T-helper 2 cell treated with Interferon-gamma antibody and Interleukin-4, amounts not matched to agents 5 μg/mL and 100 μg/mL, for 36 hours (primary cell): ENCODE results near the gene DOCK1.

Experiments
- DNase-seq: peaks from one replicate; pipeline ENCODE4 v3.0.0; 2021; ENCODE audit warnings: low spot score
- H3K27ac Mint-ChIP-seq: one replicate; pipeline ENCODE4 v1.8.0; 2021; ENCODE audit warnings: mild to moderate bottlenecking, mixed read lengths
- H3K27me3 Mint-ChIP-seq: one replicate; pipeline ENCODE4 v1.8.0; 2021; ENCODE audit warnings: low read depth, mixed read lengths
- H3K36me3 Mint-ChIP-seq: one replicate; pipeline ENCODE4 v1.8.0; 2021; ENCODE audit warnings: low read depth, mixed read lengths
- H3K4me1 Mint-ChIP-seq: one replicate; pipeline ENCODE4 v1.8.0; 2021; ENCODE audit warnings: low read depth, mixed read lengths
- H3K4me3 Mint-ChIP-seq: one replicate; pipeline ENCODE4 v1.8.0; 2022; ENCODE audit warnings: mild to moderate bottlenecking, moderate library complexity, mixed read lengths
- H3K9me3 Mint-ChIP-seq: one replicate; pipeline ENCODE4 v1.8.0; 2021; ENCODE audit warnings: mixed read lengths

DOCK1 gene

DNA sequence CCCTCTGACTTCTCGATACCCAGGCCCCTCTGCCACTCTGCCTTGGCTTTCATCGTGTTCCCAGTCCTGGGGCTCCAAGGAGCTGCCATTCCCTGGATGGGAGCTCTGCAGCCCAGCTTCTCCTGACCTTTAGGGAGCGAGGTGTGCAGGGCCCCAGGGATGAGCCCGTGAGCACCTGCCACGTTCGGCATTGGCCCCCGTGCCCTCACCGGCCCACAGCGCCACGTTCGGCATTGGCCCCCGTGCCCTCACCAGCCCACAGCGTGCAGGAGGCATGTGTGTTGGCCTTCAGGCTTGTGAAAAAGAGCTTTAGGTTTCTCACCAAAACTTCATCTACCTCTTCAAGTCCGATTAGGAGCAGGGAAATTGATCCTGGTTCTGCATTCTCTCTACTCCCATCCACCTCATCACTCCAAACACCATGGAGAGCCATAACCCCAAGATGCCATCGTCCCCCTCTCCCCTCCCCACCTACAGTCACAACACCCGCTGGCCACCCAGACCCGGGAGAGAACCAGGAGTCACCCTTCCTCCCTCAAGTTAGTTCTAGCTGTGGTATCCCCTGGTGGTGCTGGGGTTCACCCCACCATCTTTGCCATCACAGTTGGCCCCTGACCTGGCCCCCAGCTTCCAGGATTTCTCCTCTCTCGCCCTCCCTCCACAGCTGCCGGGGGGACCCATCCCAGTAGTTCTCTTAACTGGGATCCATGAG is 524.5 kb downstream of the DOCK1 start:
- no peak for DNase-seq
- H3K9me3 Mint-ChIP-seq = no peaks in the 10 kb centered on the region
- H3K27ac Mint-ChIP-seq = no peak overlapping the region
- H3K4me1 Mint-ChIP-seq = no peaks in the 10 kb centered on the region
- no peaks in the 10 kb centered on the region for H3K27me3 Mint-ChIP-seq
- H3K4me3 Mint-ChIP-seq = no peak overlapping the region
- no peaks in the 10 kb centered on the region for H3K36me3 Mint-ChIP-seq

DNA sequence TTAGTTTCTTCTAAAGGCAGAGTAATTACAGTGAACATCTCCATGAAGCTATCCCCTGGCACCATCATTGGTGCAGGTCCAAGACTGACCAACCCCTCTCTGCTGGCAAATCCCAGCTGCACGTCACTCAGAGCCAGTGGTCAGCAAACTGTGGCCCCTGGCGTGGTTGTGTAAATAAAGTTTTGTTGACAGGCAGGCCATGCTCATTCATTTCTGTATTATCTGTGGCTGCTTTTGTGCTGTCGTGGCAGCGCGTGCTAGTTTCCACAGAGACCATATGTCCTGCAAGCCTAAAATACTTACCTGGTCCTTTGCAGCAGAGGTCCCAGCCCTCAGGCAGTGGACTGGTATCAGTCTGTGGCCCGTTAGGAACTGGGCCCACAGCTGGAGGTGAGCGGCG is 526.3 kb downstream of the DOCK1 start:
- DNase-seq = no peak
- Mint-ChIP-seq H3K27ac (no peak overlapping the region), H3K4me3 (no peak overlapping the region), H3K36me3 (no peaks in the 10 kb centered on the region), H3K4me1 (no peaks in the 10 kb centered on the region), H3K9me3 (no peaks in the 10 kb centered on the region), H3K27me3 (no peaks in the 10 kb centered on the region)

DNA sequence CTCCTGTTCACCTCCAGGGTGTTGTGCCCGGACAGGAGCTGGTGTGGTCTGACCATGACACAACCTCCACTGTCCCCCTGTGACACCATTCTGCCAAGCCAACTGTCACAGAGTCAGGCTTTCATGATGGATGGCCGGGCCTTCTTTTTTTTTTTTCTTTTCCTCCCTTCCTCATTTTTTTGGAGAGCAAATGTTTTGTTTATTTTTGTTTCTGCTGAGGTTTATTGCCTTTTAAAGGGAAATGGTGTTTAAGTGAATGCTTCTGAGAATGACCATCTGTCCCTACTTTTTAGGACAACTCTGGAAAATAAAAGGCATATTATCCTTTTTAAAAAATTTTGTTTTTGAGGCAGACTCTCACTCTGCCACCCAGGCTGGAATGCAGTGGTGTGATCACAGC is 528.8 kb downstream of the DOCK1 start:
- H3K4me3 Mint-ChIP-seq = no peak overlapping the region
- H3K36me3 Mint-ChIP-seq = no peaks in the 10 kb centered on the region
- no peaks in the 10 kb centered on the region for H3K4me1 Mint-ChIP-seq
- DNase-seq = no peak
- no peaks in the 10 kb centered on the region for H3K27me3 Mint-ChIP-seq
- H3K27ac Mint-ChIP-seq = no peak overlapping the region
- no peaks in the 10 kb centered on the region for H3K9me3 Mint-ChIP-seq

DNA sequence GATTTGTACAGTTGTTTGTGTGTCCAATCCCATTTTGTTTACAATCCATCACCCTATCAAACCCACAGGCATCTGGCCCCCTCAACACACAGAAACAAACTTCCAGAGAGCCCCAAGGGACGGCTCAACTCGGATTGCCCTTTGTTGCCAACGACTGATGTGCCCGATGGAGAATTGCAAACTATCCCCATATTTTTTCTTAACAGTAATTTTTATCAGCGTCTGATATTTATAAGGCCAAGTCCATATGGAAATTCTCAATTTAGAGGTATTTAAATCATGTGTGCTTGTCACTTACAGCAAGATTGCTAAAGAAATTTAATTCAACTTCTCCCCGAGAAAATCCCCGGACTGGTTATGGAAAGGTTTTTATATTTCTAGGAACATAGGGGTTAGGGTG is 530.0 kb downstream of the DOCK1 start:
- H3K27me3 Mint-ChIP-seq = no peaks in the 10 kb centered on the region
- H3K4me1 Mint-ChIP-seq = no peaks in the 10 kb centered on the region
- H3K4me3 Mint-ChIP-seq = no peak overlapping the region
- no peaks in the 10 kb centered on the region for H3K9me3 Mint-ChIP-seq
- no peak for DNase-seq
- H3K36me3 Mint-ChIP-seq = no peaks in the 10 kb centered on the region
- no peak overlapping the region for H3K27ac Mint-ChIP-seq

DNA sequence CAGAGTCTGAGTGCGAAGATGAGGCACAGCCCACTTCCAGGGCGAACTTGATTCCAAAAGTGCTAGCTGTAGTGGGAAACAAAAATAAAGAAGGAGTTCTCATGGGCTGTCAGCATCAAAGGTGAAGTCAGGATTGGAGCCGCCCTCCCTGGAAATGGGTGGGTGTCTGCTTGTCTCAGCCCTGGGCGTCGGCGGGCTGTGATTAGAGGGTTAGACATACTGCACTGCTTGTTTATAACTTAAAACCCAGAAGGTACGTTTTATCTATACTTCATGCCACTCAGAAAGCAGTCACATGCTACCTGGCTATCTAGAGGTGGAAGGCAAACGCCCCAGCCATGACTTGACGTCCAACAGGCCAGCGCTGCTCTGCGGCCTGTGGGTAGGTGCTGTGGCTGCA is 535.1 kb downstream of the DOCK1 start:
- no peaks in the 10 kb centered on the region for H3K27me3 Mint-ChIP-seq
- no peak overlapping the region for H3K4me3 Mint-ChIP-seq
- no peak for DNase-seq
- no peaks in the 10 kb centered on the region for H3K4me1 Mint-ChIP-seq
- H3K36me3 Mint-ChIP-seq = no peaks in the 10 kb centered on the region
- H3K27ac Mint-ChIP-seq = no peak overlapping the region
- H3K9me3 Mint-ChIP-seq = no peaks in the 10 kb centered on the region

DNA sequence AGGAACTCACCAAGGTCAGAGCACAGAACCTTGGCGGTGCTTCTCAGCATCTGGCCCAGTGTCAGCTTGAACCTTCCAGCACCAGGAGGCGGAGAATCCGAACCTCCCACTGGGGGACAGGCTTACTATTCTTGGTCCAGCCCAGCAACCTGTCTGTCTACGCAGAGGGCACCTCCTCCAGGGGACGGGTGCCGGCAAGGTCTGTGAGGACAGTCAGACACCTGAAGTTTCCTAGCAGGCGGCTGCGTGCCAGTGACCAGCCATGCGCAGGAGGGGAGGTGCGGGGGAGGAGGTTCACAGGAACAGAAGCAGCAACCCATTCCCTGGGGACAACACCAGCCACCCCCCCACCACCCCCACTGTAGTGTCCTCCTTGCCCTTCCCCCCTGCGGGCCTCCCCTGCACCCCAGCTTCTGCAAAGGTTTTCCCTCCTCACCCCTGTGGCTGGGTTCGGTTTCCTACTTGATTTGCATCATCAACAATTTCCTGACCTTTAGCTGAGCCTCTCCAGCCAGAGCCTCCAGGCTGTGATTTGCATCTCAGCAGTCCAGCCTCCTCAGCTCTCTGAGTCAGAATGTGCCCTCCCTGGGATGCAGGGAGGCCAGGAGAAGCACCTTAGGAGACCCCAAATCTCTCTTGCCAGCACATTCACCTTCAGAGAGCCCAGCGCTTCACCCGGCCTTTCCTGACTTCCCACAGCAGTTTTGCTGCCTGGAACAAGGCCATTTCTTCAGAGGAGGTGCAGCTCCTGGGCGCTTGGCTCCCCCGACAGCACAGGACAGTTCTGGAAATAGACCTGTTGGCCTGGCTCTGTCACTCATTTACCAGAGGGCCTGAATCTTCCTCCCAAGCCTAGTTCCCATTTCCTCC is 536.4 kb downstream of the DOCK1 start:
- Mint-ChIP-seq H3K27ac (no peak overlapping the region), H3K27me3 (no peaks in the 10 kb centered on the region), H3K9me3 (no peaks in the 10 kb centered on the region), H3K4me1 (no peaks in the 10 kb centered on the region), H3K36me3 (no peaks in the 10 kb centered on the region), H3K4me3 (no peak overlapping the region)
- DNase-seq = no peak

DNA sequence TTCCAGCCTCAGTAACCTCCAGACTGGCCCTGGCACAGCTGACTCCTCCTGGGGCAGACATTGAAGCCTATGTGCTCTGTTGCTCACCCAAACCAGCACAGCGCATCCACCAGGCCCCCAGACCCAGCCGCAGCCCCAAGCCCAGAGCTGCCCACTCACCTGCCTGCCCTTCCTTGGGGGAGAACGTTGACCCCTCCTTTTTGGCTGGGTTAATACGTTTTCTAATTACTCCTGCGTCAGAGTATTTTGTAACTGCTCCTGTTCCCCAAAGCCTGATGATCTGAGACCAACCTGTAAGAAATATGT is 536.9 kb downstream of the DOCK1 start:
- Mint-ChIP-seq H3K4me3 (no peak overlapping the region), H3K36me3 (no peaks in the 10 kb centered on the region), H3K4me1 (no peaks in the 10 kb centered on the region), H3K9me3 (no peaks in the 10 kb centered on the region), H3K27ac (no peak overlapping the region), H3K27me3 (no peaks in the 10 kb centered on the region)
- no peak for DNase-seq

DNA sequence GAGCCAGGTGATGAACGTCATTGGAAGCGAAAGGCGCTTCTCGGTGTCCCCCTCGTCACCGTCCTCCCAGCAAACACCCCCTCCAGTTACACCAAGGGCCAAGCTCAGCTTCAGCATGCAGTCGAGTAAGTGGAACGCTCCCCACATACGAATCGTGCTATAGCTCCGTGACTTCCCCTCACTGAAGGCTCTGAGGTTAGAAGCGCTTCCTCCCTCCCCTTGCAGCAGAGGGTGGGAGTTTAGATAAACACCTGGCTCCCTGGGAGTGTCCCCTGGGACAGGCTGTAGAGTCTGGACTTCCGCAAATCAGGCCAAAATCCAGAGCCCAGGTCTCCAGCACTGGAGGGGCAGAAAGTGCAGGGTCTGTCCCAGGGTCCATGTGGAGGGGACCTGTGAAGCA is 538.9 kb downstream of the DOCK1 start:
- no peaks in the 10 kb centered on the region for H3K27me3 Mint-ChIP-seq

DNA sequence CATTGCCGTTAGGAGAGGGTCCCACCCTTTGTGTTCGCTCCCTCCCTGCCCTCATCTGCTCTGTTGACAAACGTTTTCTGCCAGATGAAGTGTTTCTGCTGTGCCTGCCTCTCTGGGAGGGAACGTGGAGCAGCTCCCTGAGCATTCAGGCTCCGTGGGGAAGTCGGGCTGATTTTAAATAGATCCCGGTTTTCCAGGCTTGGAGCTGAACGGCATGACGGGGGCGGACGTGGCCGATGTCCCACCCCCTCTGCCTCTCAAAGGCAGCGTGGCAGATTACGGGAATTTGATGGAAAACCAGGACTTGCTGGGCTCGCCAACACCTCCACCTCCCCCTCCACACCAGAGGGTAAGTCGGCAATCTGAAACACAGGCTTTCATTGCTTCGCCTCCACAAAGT is 542.0 kb downstream of the DOCK1 start:
- H3K36me3 Mint-ChIP-seq = no peaks in the 10 kb centered on the region
- no peaks in the 10 kb centered on the region for H3K9me3 Mint-ChIP-seq
- no peak for DNase-seq
- no peak overlapping the region for H3K27ac Mint-ChIP-seq
- H3K27me3 Mint-ChIP-seq = no peaks in the 10 kb centered on the region
- no peaks in the 10 kb centered on the region for H3K4me1 Mint-ChIP-seq
- no peak overlapping the region for H3K4me3 Mint-ChIP-seq

More for the DNA sequence above, 538.9 kb downstream of the DOCK1 start:
- Mint-ChIP-seq H3K9me3 (no peaks in the 10 kb centered on the region), H3K36me3 (no peaks in the 10 kb centered on the region), H3K4me3 (no peak overlapping the region), H3K4me1 (no peaks in the 10 kb centered on the region), H3K27ac (no peak overlapping the region)
- DNase-seq = no peak

DNA sequence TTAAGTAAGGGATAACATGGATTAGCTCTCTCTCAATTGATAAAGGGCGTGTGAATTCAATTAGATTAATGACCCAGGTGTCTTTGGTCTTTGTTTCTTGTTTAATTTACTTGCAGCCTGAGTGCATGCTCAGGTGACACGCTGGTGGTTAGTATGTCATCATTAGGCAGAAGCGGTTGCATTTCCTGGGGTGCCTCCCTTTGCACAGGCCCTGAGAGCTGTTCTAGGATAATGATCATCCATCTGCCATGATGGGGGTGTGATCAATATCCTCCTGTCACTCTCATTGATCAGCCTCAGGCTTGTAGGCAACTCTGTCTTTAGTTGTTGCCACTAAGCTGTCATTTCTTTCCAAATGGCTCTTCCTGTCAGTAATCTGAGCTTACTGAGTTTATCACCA is 544.3 kb downstream of the DOCK1 start:
- Mint-ChIP-seq H3K36me3 (no peaks in the 10 kb centered on the region), H3K27ac (no peak overlapping the region), H3K27me3 (no peaks in the 10 kb centered on the region), H3K4me3 (no peak overlapping the region), H3K9me3 (no peaks in the 10 kb centered on the region), H3K4me1 (no peaks in the 10 kb centered on the region)
- DNase-seq = no peak

DNA sequence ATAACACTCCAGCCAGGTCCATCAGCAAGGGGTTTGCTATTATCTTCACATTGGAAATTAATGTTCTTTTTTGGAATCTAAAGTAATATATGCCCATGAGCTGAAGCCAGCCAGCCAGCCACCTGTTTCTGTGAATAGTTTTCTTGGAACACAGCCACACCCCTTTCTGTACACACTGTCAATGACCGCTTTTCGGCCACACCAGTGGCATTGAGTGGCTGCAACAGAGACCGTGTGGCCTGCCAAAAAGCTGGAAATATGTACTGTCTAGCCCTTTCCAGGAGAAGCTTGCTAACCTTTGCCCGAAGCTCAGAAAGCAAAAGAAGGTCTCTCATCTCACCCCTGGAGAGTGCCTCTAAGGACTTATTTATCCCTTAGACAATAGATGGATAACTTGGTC is 545.4 kb downstream of the DOCK1 start:
- Mint-ChIP-seq H3K4me1 (no peaks in the 10 kb centered on the region), H3K4me3 (no peak overlapping the region), H3K27me3 (no peaks in the 10 kb centered on the region), H3K27ac (no peak overlapping the region), H3K36me3 (no peaks in the 10 kb centered on the region), H3K9me3 (no peaks in the 10 kb centered on the region)
- no peak for DNase-seq

DNA sequence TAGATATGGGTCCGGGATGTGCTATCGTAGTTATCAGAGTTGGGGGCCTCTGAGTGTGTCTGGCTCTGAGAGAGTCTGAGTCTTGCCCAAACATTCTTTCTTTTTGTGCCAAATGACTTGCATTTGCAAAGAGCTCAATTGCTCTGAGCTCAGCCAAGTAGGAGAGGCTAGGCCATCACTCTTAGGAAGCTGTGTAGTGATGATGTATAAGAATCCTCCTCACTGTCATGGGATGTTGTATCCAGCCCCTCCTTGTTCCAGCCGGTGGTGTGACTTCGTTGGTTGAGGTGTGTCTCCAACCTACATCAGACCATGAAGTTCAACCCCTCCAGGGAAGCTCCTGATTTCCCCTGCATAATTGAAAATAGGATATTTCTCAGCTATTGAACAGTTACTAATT is 546.4 kb downstream of the DOCK1 start:
- H3K27me3 Mint-ChIP-seq = no peaks in the 10 kb centered on the region
- no peaks in the 10 kb centered on the region for H3K36me3 Mint-ChIP-seq
- no peak overlapping the region for H3K27ac Mint-ChIP-seq
- H3K4me1 Mint-ChIP-seq = no peaks in the 10 kb centered on the region
- no peak for DNase-seq
- no peaks in the 10 kb centered on the region for H3K9me3 Mint-ChIP-seq
- H3K4me3 Mint-ChIP-seq = no peak overlapping the region

DNA sequence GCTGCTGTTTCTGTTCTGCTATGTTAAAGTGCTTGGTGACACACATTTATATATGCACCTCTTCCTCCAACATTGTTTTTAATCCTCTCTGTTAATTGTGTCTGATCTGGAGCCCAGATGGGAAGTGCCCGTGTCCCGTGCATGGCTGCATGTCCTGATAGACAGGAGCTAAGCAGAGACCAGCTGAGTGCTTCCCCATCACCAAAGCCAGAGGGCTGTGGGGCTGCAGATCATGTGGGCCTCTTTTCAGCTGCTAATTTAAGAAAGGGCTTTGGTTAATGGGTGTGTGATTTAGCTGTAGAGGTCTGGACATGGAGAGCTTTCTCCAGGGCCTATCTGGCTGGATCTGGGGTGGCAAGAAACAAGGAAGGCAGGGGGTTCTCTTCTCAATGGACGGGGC is 547.3 kb downstream of the DOCK1 start:
- Mint-ChIP-seq H3K27ac (no peak overlapping the region), H3K27me3 (no peaks in the 10 kb centered on the region), H3K9me3 (no peaks in the 10 kb centered on the region), H3K4me3 (no peak overlapping the region), H3K4me1 (no peaks in the 10 kb centered on the region), H3K36me3 (no peaks in the 10 kb centered on the region)
- no peak for DNase-seq

DNA sequence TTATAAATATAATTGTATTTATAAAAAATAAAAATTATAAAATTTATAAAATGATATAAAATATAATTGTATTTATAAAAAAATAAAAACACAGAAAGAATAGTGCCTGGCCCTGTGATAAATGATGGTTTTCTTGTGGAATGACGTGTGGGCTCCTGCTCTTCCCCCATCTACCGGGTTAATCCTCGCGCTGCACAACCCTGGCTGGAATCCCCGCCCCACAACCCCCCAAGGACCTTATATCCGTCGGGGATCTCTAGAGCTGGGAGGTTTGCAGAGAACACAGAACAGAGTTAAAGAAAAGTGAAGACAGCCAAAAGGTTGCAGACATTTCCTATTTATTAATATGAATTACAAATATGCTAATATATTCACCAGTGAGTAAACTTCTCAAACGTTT is 548.5 kb downstream of the DOCK1 start:
- H3K9me3 Mint-ChIP-seq = peaks cover 3% of the 10 kb centered on the region
- DNase-seq = no peak
- H3K27ac Mint-ChIP-seq = no peak overlapping the region
- H3K36me3 Mint-ChIP-seq = no peaks in the 10 kb centered on the region
- no peaks in the 10 kb centered on the region for H3K27me3 Mint-ChIP-seq
- no peak overlapping the region for H3K4me3 Mint-ChIP-seq
- no peaks in the 10 kb centered on the region for H3K4me1 Mint-ChIP-seq

DNA sequence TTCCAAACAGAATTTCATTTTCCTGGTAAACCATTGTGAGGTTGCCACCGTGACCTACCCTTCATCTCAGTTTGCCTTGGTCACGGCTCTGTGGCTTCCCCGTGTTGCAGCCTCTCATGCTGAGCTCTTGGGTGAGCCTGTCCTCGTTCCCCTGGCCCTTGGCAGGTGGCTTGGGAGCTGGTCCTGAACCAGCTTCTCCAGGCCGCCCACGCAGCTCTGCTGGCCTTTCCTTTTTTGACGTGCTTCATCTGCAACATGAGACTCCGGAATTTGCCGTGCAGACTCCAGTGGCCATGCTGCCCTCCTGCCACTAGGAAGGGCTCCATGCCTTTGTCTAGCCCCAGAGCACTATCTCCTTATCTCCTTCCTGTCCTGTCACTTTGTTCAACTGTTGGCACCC is 550.9 kb downstream of the DOCK1 start:
- Mint-ChIP-seq H3K27ac (no peak overlapping the region), H3K36me3 (no peaks in the 10 kb centered on the region), H3K4me1 (no peaks in the 10 kb centered on the region), H3K27me3 (no peaks in the 10 kb centered on the region), H3K9me3 (peaks cover 3% of the 10 kb centered on the region), H3K4me3 (no peak overlapping the region)
- DNase-seq = no peak
